Natural killer cell (primary cell): Measurements from ENCODE around the gene IRF4. TPM values are rescaled to one million over a fixed set of nuclear protein-coding genes. Genes with fewer than 3 reads are reported as not detected.

Experiments
- ATAC-seq, 3 donors: fragments of 150-1000 bp in 2 of 3; fragments of 200-7000 bp in 1 of 3; cut with Tn5 transposase; 1 replicate in 1 of 3; 2 replicates in 2 of 3; pipeline ENCODE4 v1.10.0; 2021; ENCODE audit warnings: mild to moderate bottlenecking in 2 of 3, moderate library complexity in 2 of 3
- DNase-seq, 2 donors: peaks; one replicate each; pipeline versions ENCODE4 v3.0.0 to v3.0.0-alpha.2; 2013 to 2021; ENCODE audit warnings: mixed read lengths in 1 of 2
- H3K27ac ChIP-seq: one replicate; pipeline ENCODE4 v1.5.1; 2013; ENCODE audit warnings: mild to moderate bottlenecking, low read length
- H3K27me3 ChIP-seq: one replicate; pipeline ENCODE4 v1.6.1; 2013; ENCODE audit warnings: low read length; ENCODE audit not compliant: control insufficient read depth, insufficient read depth
- H3K36me3 ChIP-seq: one replicate; pipeline ENCODE4 v1.6.1; 2013; ENCODE audit warnings: low read length; ENCODE audit not compliant: control insufficient read depth, insufficient read depth
- H3K4me1 ChIP-seq: one replicate; pipeline ENCODE4 v1.6.1; 2013; ENCODE audit warnings: low read length; ENCODE audit not compliant: control insufficient read depth, insufficient read depth
- H3K4me3 ChIP-seq: one replicate; pipeline ENCODE4 v1.5.1; 2013; ENCODE audit warnings: low read length
- H3K9me3 ChIP-seq: one replicate; pipeline ENCODE4 v1.6.1; 2013; ENCODE audit warnings: low read length; ENCODE audit not compliant: control insufficient read depth, insufficient read depth
- H3K27ac Mint-ChIP-seq, 2 donors: one replicate each; pipeline ENCODE4 v1.8.0; 2022; ENCODE audit warnings: mild to moderate bottlenecking in 2 of 2, mixed read lengths in 2 of 2, moderate library complexity in 1 of 2
- H3K27me3 Mint-ChIP-seq, 2 donors: one replicate each; pipeline ENCODE4 v1.8.0; 2022; ENCODE audit warnings: low read depth in 2 of 2, mixed read lengths in 2 of 2
- H3K36me3 Mint-ChIP-seq: one replicate; pipeline ENCODE4 v1.8.0; 2022; ENCODE audit warnings: mixed read lengths
- H3K4me1 Mint-ChIP-seq, 2 donors: one replicate each; pipeline ENCODE4 v1.8.0; 2022; ENCODE audit warnings: mixed read lengths in 2 of 2
- H3K4me3 Mint-ChIP-seq: one replicate; pipeline ENCODE4 v1.8.0; 2022; ENCODE audit warnings: mild to moderate bottlenecking, moderate library complexity, mixed read lengths
- H3K9me3 Mint-ChIP-seq, 2 donors: one replicate each; pipeline ENCODE4 v1.8.0; 2022; ENCODE audit warnings: mixed read lengths in 2 of 2
- WGBS: methylation state at CpG from one replicate; pipeline ENCODE4 v1.1.7; 2013; ENCODE audit warnings: missing lambda C conversion rate; ENCODE audit not compliant: insufficient coverage; 5-methylcytosine and 5-hydroxymethylcytosine counted together
- intact Hi-C: fragments of 100-400 bp; cut with micrococcal nuclease; formaldehyde crosslinking; loops from one replicate; pipeline ENCODE4 v1.14.2; 2022
- total RNA-seq, 4 donors: library from RNA; stranded (reverse); fragments of 120-200 nt in 1 of 4; gene quantifications; one replicate each; pipeline versions ENCODE4 v1.2.3 to v1.2.4, GENCODE V29; 2013 to 2022
- TF ChIP-seq, protein P1 (sequence below): fragments of 200-600 bp; IDR thresholded peaks from one replicate; pipeline ENCODE4 v1.8.0; 2022; ENCODE audit warnings: antibody characterized with exemption

IRF4 gene
- total RNA-seq, 3 donors from 2014 or later (not counting 1 experiment from before 2014, with no cell fraction given) = 3.5 to 37.5 (median 3.5) TPM

DNA sequence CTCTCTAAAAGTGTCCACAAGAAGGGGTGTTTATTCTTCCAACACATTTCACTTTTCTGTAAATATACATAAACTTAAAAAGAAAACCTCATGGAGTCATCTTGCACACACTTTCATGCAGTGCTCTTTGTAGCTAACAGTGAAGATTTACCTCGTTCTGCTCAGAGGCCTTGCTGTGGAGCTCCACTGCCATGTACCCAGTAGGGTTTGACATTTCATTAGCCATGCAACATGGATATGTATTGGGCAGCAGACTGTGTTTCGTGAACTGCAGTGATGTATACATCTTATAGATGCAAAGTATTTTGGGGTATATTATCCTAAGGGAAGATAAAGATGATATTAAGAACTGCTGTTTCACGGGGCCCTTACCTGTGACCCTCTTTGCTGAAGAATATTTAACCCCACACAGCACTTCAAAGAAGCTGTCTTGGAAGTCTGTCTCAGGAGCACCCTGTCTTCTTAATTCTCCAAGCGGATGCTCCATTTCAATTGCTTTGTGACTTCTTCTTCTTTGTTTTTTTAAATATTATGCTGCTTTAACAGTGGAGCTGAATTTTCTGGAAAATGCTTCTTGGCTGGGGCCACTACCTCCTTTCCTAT is 17.9 kb downstream of the IRF4 start:
- ATAC-seq (no peak), DNase-seq (no peak)
- H3K27ac Mint-ChIP-seq = no peak overlapping the region
- peaks cover 1% of the 10 kb centered on the region for H3K36me3 Mint-ChIP-seq
- peaks cover 2% of the 10 kb centered on the region for H3K9me3 ChIP-seq
- TF ChIP-seq, protein P1, sequence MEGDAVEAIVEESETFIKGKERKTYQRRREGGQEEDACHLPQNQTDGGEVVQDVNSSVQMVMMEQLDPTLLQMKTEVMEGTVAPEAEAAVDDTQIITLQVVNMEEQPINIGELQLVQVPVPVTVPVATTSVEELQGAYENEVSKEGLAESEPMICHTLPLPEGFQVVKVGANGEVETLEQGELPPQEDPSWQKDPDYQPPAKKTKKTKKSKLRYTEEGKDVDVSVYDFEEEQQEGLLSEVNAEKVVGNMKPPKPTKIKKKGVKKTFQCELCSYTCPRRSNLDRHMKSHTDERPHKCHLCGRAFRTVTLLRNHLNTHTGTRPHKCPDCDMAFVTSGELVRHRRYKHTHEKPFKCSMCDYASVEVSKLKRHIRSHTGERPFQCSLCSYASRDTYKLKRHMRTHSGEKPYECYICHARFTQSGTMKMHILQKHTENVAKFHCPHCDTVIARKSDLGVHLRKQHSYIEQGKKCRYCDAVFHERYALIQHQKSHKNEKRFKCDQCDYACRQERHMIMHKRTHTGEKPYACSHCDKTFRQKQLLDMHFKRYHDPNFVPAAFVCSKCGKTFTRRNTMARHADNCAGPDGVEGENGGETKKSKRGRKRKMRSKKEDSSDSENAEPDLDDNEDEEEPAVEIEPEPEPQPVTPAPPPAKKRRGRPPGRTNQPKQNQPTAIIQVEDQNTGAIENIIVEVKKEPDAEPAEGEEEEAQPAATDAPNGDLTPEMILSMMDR = no peak
- no peak overlapping the region for H3K4me3 ChIP-seq
- no peaks in the 10 kb centered on the region for H3K36me3 ChIP-seq
- intact Hi-C loops = loop anchor here (1.0 kb wide), 1 partner anchor 220 kb away; no protein-coding TSS in a partner anchor
- H3K4me1 ChIP-seq = no peaks in the 10 kb centered on the region
- H3K27ac ChIP-seq = no peak overlapping the region
- peaks cover 7 to 8% of the 10 kb centered on the region in 2 donors for H3K27me3 Mint-ChIP-seq
- H3K4me1 Mint-ChIP-seq = peaks cover 0 to 5% of the 10 kb centered on the region in 2 donors
- no peak overlapping the region for H3K4me3 Mint-ChIP-seq
- H3K27me3 ChIP-seq = no peaks in the 10 kb centered on the region
- 93% methylated on average over 4 of the region's 4 CpGs for WGBS
- peaks cover 0 to under 1% of the 10 kb centered on the region in 2 donors for H3K9me3 Mint-ChIP-seq

DNA sequence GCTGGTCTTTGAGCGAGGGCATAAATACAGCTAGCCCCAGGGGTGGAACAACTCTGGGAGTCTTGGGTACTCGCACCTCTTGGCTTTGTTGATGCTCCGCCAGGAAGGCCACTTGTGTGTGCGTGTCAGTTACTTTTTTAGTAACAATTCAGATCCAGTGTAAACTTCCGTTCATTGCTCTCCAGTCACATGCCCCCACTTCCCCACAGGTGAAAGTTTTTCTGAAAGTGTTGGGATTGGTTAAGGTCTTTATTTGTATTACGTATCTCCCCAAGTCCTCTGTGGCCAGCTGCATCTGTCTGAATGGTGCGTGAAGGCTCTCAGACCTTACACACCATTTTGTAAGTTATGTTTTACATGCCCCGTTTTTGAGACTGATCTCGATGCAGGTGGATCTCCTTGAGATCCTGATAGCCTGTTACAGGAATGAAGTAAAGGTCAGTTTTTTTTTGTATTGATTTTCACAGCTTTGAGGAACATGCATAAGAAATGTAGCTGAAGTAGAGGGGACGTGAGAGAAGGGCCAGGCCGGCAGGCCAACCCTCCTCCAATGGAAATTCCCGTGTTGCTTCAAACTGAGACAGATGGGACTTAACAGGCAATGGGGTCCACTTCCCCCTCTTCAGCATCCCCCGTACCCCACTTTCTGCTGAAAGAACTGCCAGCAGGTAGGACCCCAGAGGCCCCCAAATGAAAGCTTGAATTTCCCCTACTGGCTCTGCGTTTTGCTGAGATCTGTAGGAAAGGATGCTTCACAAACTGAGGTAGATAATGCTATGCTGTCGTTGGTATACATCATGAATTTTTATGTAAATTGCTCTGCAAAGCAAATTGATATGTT is 19.2 kb downstream of the IRF4 start:
- DNase-seq (no peak), ATAC-seq (no peak)
- no peaks in the 10 kb centered on the region for H3K27me3 ChIP-seq
- H3K36me3 Mint-ChIP-seq = peaks cover 14% of the 10 kb centered on the region
- no peak overlapping the region for H3K4me3 Mint-ChIP-seq
- H3K9me3 Mint-ChIP-seq = peaks cover 4 to 5% of the 10 kb centered on the region in 2 donors
- H3K4me1 Mint-ChIP-seq = peaks cover 0 to 5% of the 10 kb centered on the region in 2 donors
- H3K4me1 ChIP-seq = no peaks in the 10 kb centered on the region
- no peak overlapping the region for H3K27ac ChIP-seq
- H3K4me3 ChIP-seq = no peak overlapping the region
- H3K36me3 ChIP-seq = no peaks in the 10 kb centered on the region
- peaks cover 6% of the 10 kb centered on the region for H3K9me3 ChIP-seq
- peaks cover 7 to 8% of the 10 kb centered on the region in 2 donors for H3K27me3 Mint-ChIP-seq
- intact Hi-C loops = no loop called here
- 95% methylated on average over 15 of the region's 15 CpGs for WGBS
- TF ChIP-seq, protein P1 = no peak
- no peak overlapping the region for H3K27ac Mint-ChIP-seq

DNA sequence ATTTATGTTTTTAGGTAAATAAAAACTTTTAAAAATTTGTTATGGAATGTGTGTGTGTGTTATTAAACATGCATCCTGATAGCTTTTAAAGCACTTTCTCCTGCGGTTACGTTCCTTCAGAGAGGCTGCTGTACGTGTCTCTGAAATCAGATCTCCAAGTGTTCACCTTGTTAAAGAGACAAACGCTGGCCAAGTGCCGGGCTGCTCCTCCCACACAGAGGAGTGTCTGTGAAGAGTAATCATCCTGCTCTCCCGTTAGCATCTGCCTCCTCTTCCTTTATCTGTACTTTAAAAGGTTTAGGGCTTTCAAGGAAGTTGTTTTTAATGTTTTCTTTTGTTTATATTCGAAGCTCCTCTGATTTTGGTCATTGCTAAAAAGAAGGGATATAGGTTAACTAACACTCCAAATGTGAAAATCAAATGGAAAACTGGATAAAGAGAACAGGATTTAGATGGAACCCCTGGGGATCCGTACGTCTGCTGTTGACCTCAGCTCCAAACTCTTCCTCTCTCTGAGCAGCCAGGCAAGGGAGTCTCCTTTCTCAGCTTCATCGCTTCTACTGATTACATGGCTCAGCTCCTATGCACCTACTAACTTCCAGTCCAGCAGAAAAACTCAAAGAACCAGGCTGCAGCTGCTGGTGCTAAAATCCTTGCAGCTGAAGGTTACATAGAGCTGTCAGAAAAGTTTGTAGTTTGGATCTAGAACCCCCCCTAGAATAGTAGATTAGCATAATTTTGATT is 20.0 kb downstream of the IRF4 start:
- 97% methylated on average over 9 of the region's 10 CpGs for WGBS
- Mint-ChIP-seq H3K36me3 (peaks cover 22% of the 10 kb centered on the region), H3K9me3 (peaks cover 4 to 8% of the 10 kb centered on the region in 2 donors), H3K27me3 (peaks cover 7 to 8% of the 10 kb centered on the region in 2 donors), H3K4me3 (no peak overlapping the region), H3K4me1 (peaks cover 0 to 5% of the 10 kb centered on the region in 2 donors), H3K27ac (no peak overlapping the region)
- Histone ChIP-seq H3K27ac (no peak overlapping the region), H3K4me1 (no peaks in the 10 kb centered on the region), H3K4me3 (no peak overlapping the region), H3K27me3 (no peaks in the 10 kb centered on the region), H3K9me3 (peaks cover 6% of the 10 kb centered on the region), H3K36me3 (no peaks in the 10 kb centered on the region)
- ATAC-seq (no peak), DNase-seq (no peak)
- intact Hi-C loops = no loop called here
- TF ChIP-seq, protein P1 = no peak
